Gastrocnemius medialis (tissue), 4 donors: Measurements from ENCODE around the gene AGAP1.

Experiments used
- CTCF ChIP-seq, 5 experiments: fragments of 450-650 bp in 3 of 5; fragments of 200-600 bp in 2 of 5; sonication (generic) in 2 of 5; IDR thresholded peaks in 4 of 5; conservative IDR thresholded peaks in 1 of 5; 1 replicate in 4 of 5; 2 replicates in 1 of 5; pipeline ENCODE4 v1.5.1; 2016 to 2019; ENCODE audit warnings: antibody characterized with exemption in 5 of 5, mild to moderate bottlenecking in 3 of 5, moderate library complexity in 3 of 5
- POLR2A ChIP-seq, 2 donors: fragments of 450-650 bp; IDR thresholded peaks; one replicate each; pipeline ENCODE4 v1.6.1; 2017; ENCODE audit warnings: antibody characterized with exemption in 2 of 2, mild to moderate bottlenecking in 2 of 2, moderate library complexity in 2 of 2

DNA sequence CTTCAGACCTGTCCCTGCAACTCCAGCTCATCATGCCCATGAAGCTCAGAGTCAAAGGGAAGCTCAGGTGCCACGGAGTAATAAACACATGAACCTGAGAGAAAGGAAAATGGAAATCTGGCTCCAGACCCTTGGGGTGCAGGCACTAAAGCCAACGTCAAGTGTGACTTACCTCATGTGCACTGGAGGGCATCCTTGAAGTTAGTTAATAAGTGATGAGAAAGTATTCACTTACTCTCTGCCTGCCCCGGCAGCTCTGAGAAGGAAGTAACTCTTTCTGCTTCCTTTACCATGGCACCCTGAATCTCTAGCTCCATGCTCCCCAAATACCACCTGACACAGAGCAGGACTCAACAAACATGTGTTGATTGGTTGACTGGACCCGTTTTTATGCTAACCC lies 21.4 kb upstream of the AGAP1 start:
- TF ChIP-seq CTCF (IDR thresholded peaks at IDR 0.05 in 4 of 5, conservative IDR thresholded peaks at IDR 0.05 in 1 of 5) (no peak), POLR2A (IDR thresholded peaks at IDR 0.05) (no peak)
